CD4-positive, alpha-beta T cell (primary cell): ENCODE results near the gene PDLIM5. TPM values are rescaled to one million over a fixed set of nuclear protein-coding genes. Genes with fewer than 3 reads are reported as not detected.

Experiments used
- ATAC-seq: fragments of 200-7000 bp; cut with Tn5 transposase; one replicate; pipeline ENCODE4 v1.10.0; 2022; ENCODE audit warnings: mild to moderate bottlenecking; ENCODE audit not compliant: poor library complexity
- CTCF ChIA-PET: fragments of 350-600 bp; sonication (Branson Sonifier 250); formaldehyde crosslinking; loops from one replicate; lab custom pipeline; 2021; ENCODE audit warnings: antibody characterized with exemption, inconsistent platforms; lab: Charles Lee
- POLR2A ChIA-PET: fragments of 350-600 bp; sonication (Branson Sonifier 250); formaldehyde crosslinking; loops from one replicate; lab custom pipeline; 2021; ENCODE audit warnings: antibody characterized with exemption, inconsistent platforms; lab: Charles Lee
- DNase-seq, 14 experiments: peaks; one replicate each; pipeline ENCODE4 v3.0.0-alpha.2; 2013 to 2020; ENCODE audit warnings: mixed read lengths in 2 of 14
- H3K27ac ChIP-seq, 2 donors: one replicate each; pipeline versions ENCODE4 v1.5.1 to v1.7.0; 2013; ENCODE audit warnings: low read length in 2 of 2, low read depth in 1 of 2, mild to moderate bottlenecking in 1 of 2
- H3K27me3 ChIP-seq, 2 experiments: 1 replicate in 1 of 2; 2 replicates in 1 of 2; pipeline versions ENCODE4 v1.6.1 to v1.7.0; 2013; ENCODE audit warnings: low read length in 2 of 2, control low read depth in 1 of 2, mild to moderate bottlenecking in 1 of 2, moderate library complexity in 1 of 2; ENCODE audit not compliant: insufficient read depth in 2 of 2, control insufficient read depth in 1 of 2
- H3K36me3 ChIP-seq: one replicate; pipeline ENCODE4 v1.6.1; 2013; ENCODE audit warnings: low read length, control low read depth; ENCODE audit not compliant: insufficient read depth
- H3K4me1 ChIP-seq: one replicate; pipeline ENCODE4 v1.6.1; 2013; ENCODE audit warnings: low read length, control low read depth; ENCODE audit not compliant: insufficient read depth
- H3K4me3 ChIP-seq: one replicate; pipeline ENCODE4 v1.5.1; 2013; ENCODE audit warnings: mild to moderate bottlenecking, low read length, moderate library complexity
- H3K9me3 ChIP-seq, 2 experiments: 1 replicate in 1 of 2; 2 replicates in 1 of 2; pipeline versions ENCODE4 v1.6.1 to v1.7.0; 2013; ENCODE audit warnings: low read length in 2 of 2, mild to moderate bottlenecking in 2 of 2, control low read depth in 1 of 2, moderate library complexity in 1 of 2; ENCODE audit not compliant: control insufficient read depth in 1 of 2, insufficient read depth in 1 of 2
- H3K27ac Mint-ChIP-seq: one replicate; pipeline ENCODE4 v1.8.0; 2020; ENCODE audit warnings: mixed read lengths
- H3K27me3 Mint-ChIP-seq: one replicate; pipeline ENCODE4 v1.8.0; 2021; ENCODE audit warnings: mixed read lengths
- H3K36me3 Mint-ChIP-seq: one replicate; pipeline ENCODE4 v1.8.0; 2021; ENCODE audit warnings: low read depth, mixed read lengths
- H3K4me1 Mint-ChIP-seq: one replicate; pipeline ENCODE4 v1.8.0; 2021; ENCODE audit warnings: low read depth, mixed read lengths
- H3K4me3 Mint-ChIP-seq: one replicate; pipeline ENCODE4 v1.8.0; 2020; ENCODE audit warnings: mild to moderate bottlenecking, mixed read lengths
- H3K9me3 Mint-ChIP-seq: one replicate; pipeline ENCODE4 v1.8.0; 2020; ENCODE audit warnings: mixed read lengths
- CTCF ChIP-seq: fragments of 200-600 bp; IDR thresholded peaks from one replicate; pipeline ENCODE4 v1.8.0; 2022; ENCODE audit warnings: antibody characterized with exemption, mild to moderate bottlenecking
- intact Hi-C, 2 experiments: fragments of 100-400 bp; cut with DNase I in 1 of 2; cut with micrococcal nuclease in 1 of 2; formaldehyde crosslinking; loops; one replicate each; pipeline versions ENCODE4 v1.15.1 to v1.9.0; 2023 to 2025; cut with DNase I, micrococcal nuclease
- total RNA-seq, 174 experiments: library from RNA in 2 of 174; stranded (reverse) in 2 of 174; gene quantifications; one replicate each; pipeline ENCODE4 v1.2.3 and lab custom pipeline; 2021 to 2026

The PDLIM5 gene
- total RNA-seq, 2 experiments from 2014 or later: 23.0 to 23.1 TPM

GRCh38 chr4:94528792-94529451 lies 77.2 kb downstream of the PDLIM5 start:
- CTCF ChIA-PET: no interaction called here
- Mint-ChIP-seq H3K27me3 (no peaks in the 10 kb centered on the region), H3K36me3 (peaks cover 12% of the 10 kb centered on the region), H3K4me3 (no peak overlapping the region), H3K9me3 (no peaks in the 10 kb centered on the region), H3K27ac (no peak overlapping the region), H3K4me1 (no peaks in the 10 kb centered on the region)
- intact Hi-C loops: no loop called here
- H3K27ac ChIP-seq: no peak overlapping the region
- ATAC-seq (no peak), DNase-seq (no peak)
- H3K36me3 ChIP-seq: no peaks in the 10 kb centered on the region
- POLR2A ChIA-PET: no interaction called here
- H3K4me1 ChIP-seq: no peaks in the 10 kb centered on the region
- TF ChIP-seq CTCF: no peak
- H3K9me3 ChIP-seq: no peaks in the 10 kb centered on the region
- no peaks in the 10 kb centered on the region for H3K27me3 ChIP-seq
- no peak overlapping the region for H3K4me3 ChIP-seq

- ChIA-PET CTCF (no interaction called here), POLR2A (no interaction called here)
- Histone ChIP-seq H3K4me3 (no peak overlapping the region), H3K4me1 (no peaks in the 10 kb centered on the region), H3K36me3 (no peaks in the 10 kb centered on the region), H3K27ac (no peak overlapping the region), H3K9me3 (no peaks in the 10 kb centered on the region), H3K27me3 (no peaks in the 10 kb centered on the region)
- Mint-ChIP-seq H3K36me3 (peaks cover 12% of the 10 kb centered on the region), H3K4me3 (no peak overlapping the region), H3K9me3 (no peaks in the 10 kb centered on the region), H3K27ac (no peak overlapping the region), H3K27me3 (no peaks in the 10 kb centered on the region), H3K4me1 (no peaks in the 10 kb centered on the region)
- intact Hi-C loops: no loop called here
- DNase-seq: no peak
- no peak for TF ChIP-seq CTCF
- ATAC-seq: no peak
These were observed 78.3 kb downstream of the PDLIM5 start for GRCh38 chr4:94530073-94530472.

GRCh38 chr4:94531991-94532789 lies 80.4 kb downstream of the PDLIM5 start:
- no peaks in the 10 kb centered on the region for H3K4me1 Mint-ChIP-seq
- H3K27me3 ChIP-seq: no peaks in the 10 kb centered on the region
- no peaks in the 10 kb centered on the region for H3K9me3 Mint-ChIP-seq
- no peak overlapping the region for H3K27ac Mint-ChIP-seq
- no peaks in the 10 kb centered on the region for H3K27me3 Mint-ChIP-seq
- intact Hi-C loops: no loop called here
- H3K4me3 ChIP-seq: no peak overlapping the region
- no peaks in the 10 kb centered on the region for H3K4me1 ChIP-seq
- ATAC-seq: no peak
- no peak for DNase-seq
- no peaks in the 10 kb centered on the region for H3K9me3 ChIP-seq
- no peak overlapping the region for H3K27ac ChIP-seq
- no peak for TF ChIP-seq CTCF
- H3K4me3 Mint-ChIP-seq: no peak overlapping the region
- H3K36me3 ChIP-seq: no peaks in the 10 kb centered on the region
- H3K36me3 Mint-ChIP-seq: peaks cover 10% of the 10 kb centered on the region
- ChIA-PET CTCF (no interaction called here), POLR2A (no interaction called here)
